ENCODE measurements around the gene FAM76B.

Gene FAM76B

GRCh38 chr11:95792200-95792599 lies 2.6 kb upstream of the FAM76B start:
- TF ChIP-seq CTCF (IDR thresholded peaks at IDR 0.05; ENCODE audit: poor library complexity, severe bottlenecking), result no peak
- Histone ChIP-seq H3K27me3 (ENCODE audit: insufficient read depth, poor library complexity, severe bottlenecking) (no peaks in the 10 kb centered on the region), H3K27ac (ENCODE audit: poor library complexity, severe bottlenecking) (no peak overlapping the region), H3K4me3 (ENCODE audit: severe bottlenecking) (peak overlapping the region; percentile 95), H3K36me3 (ENCODE audit: low read depth) (peaks cover 23% of the 10 kb centered on the region), H3K9me3 (ENCODE audit: severe bottlenecking) (no peaks in the 10 kb centered on the region), H3K4me1 (ENCODE audit: insufficient read depth, poor library complexity, severe bottlenecking) (peaks cover 7% of the 10 kb centered on the region)
- ATAC-seq (ENCODE audit: low read depth) (no peak), DNase-seq (ENCODE audit: low spot score) (no peak)

GRCh38 chr11:95791709-95792033 lies 2.1 kb upstream of the FAM76B start:
- H3K9me3 ChIP-seq (ENCODE audit: severe bottlenecking), result no peaks in the 10 kb centered on the region
- ATAC-seq (ENCODE audit: low read depth) (no peak), DNase-seq (ENCODE audit: low spot score) (no peak)
- H3K27me3 ChIP-seq (ENCODE audit: insufficient read depth, poor library complexity, severe bottlenecking), result no peaks in the 10 kb centered on the region
- peak overlapping the region; percentile 95 for H3K4me3 ChIP-seq (ENCODE audit: severe bottlenecking)
- H3K27ac ChIP-seq (ENCODE audit: poor library complexity, severe bottlenecking), result peak overlapping the region; percentile 74
- H3K36me3 ChIP-seq (ENCODE audit: low read depth), result peaks cover 29% of the 10 kb centered on the region
- H3K4me1 ChIP-seq (ENCODE audit: insufficient read depth, poor library complexity, severe bottlenecking), result peaks cover 7% of the 10 kb centered on the region
- TF ChIP-seq CTCF (IDR thresholded peaks at IDR 0.05; ENCODE audit: poor library complexity, severe bottlenecking), result no peak

DNA sequence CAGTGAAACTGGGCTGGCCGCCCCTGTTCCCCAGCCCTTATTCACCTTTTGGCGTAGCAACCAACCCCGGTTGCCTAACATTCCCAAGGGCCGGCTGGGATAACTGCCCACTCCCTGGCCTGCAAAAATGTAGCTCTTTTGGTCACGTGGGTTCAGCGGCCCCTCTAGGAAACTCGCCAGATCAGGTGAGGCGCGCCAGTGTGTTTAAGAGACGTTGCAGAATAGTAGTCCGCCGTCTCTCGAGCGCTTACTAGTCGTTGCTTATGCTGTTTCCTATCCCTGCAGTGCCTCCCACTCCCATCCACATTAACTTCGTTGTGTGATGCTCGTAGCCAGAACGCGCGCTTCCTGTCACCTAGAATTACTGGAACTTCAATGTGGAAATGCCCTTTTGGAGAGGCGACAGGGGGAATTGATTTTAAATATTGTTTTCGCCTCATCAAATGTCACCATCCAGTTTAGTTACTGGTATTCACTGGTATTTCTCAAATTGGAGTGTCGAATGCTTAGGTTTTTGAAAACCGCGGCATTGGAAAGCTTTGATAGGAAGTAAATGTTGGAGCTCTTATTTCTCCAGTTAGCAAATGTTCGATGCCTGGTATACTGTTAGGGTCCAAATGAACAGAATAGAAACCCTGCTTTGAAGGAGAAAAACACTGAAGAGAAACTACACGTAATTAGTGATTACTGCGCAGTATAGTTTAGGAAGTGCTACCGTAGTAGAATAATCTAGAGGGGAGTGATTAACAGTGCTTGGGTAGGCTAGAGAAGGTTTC lies 1.5 kb upstream of the FAM76B start:
- DNase-seq (ENCODE audit: low spot score) (peak; percentile 65), ATAC-seq (ENCODE audit: low read depth) (peak; percentile 27)
- Histone ChIP-seq H3K36me3 (ENCODE audit: low read depth) (peaks cover 34% of the 10 kb centered on the region), H3K27ac (ENCODE audit: poor library complexity, severe bottlenecking) (peak overlapping the region; percentile 74), H3K9me3 (ENCODE audit: severe bottlenecking) (no peaks in the 10 kb centered on the region), H3K27me3 (ENCODE audit: insufficient read depth, poor library complexity, severe bottlenecking) (no peaks in the 10 kb centered on the region), H3K4me1 (ENCODE audit: insufficient read depth, poor library complexity, severe bottlenecking) (peaks cover 7% of the 10 kb centered on the region), H3K4me3 (ENCODE audit: severe bottlenecking) (peak overlapping the region; percentile 95)
- no peak for TF ChIP-seq CTCF (IDR thresholded peaks at IDR 0.05; ENCODE audit: poor library complexity, severe bottlenecking)

GRCh38 chr11:95790123-95790932 lies 746 bp upstream of the FAM76B start, which contains the start of gene CEP57:
CEP57 (plus strand) TSS chr11:95790498; CDS start chr11:95790699, 201 bp downstream.
- H3K27me3 ChIP-seq (ENCODE audit: insufficient read depth, poor library complexity, severe bottlenecking), result no peaks in the 10 kb centered on the region
- DNase-seq (ENCODE audit: low spot score) (peak; percentile 96), ATAC-seq (ENCODE audit: low read depth) (peak; percentile 71)
- peak within 1 kb of the TSS; percentile 95 for H3K4me3 ChIP-seq (ENCODE audit: severe bottlenecking)
- H3K9me3 ChIP-seq (ENCODE audit: severe bottlenecking), result no peaks in the 10 kb centered on the region
- H3K27ac ChIP-seq (ENCODE audit: poor library complexity, severe bottlenecking), result peak within 1 kb of the TSS; percentile 74
- peaks cover 42% of the 10 kb centered on the region for H3K36me3 ChIP-seq (ENCODE audit: low read depth)
- no peak for TF ChIP-seq CTCF (IDR thresholded peaks at IDR 0.05; ENCODE audit: poor library complexity, severe bottlenecking)
- H3K4me1 ChIP-seq (ENCODE audit: insufficient read depth, poor library complexity, severe bottlenecking), result peaks cover 7% of the 10 kb centered on the region
